K562 (cell line): ENCODE results near the gene AAK1. TPM values are rescaled to one million over a fixed set of nuclear protein-coding genes. Genes with fewer than 3 reads are reported as not detected.

Experiments used
- ATAC-seq: fragments of 200-7000 bp; cut with Tn5 transposase; 3 replicates; pipeline ENCODE4 v1.9.1; 2020; ENCODE audit warnings: moderate library complexity
- BruUV-seq: library from RNA; stranded (reverse); fragments of 400-500 nt; replicated peaks from 2 replicates; lab custom pipeline; 2021; lab: Mats Ljungman, UMichigan
- CTCF ChIA-PET: fragments of 300-600 bp; formaldehyde crosslinking; extraction: SDS; loops from one replicate; lab custom pipeline; 2021; ENCODE audit warnings: low intra/inter-chr PET ratio; lab: Yijun Ruan, JAX
- POLR2A ChIA-PET: fragments of 300-600, 350-650 bp; sonication (Branson Sonifier 250); formaldehyde crosslinking; extraction: SDS; loops from one replicate; lab custom pipeline; 2021; ENCODE audit warnings: antibody characterized with exemption, inconsistent platforms; lab: Yijun Ruan, JAX
- DNase-seq, 4 experiments: peaks; one replicate each; pipeline versions ENCODE4 v3.0.0 to v3.0.0-alpha.2; 2011 to 2018; ENCODE audit warnings: low spot score in 3 of 4, mixed read lengths in 3 of 4; ENCODE audit errors: extremely low read depth in 1 of 4
- FAIRE-seq: peaks from 2 replicates; lab custom pipeline; 2011; peaks lifted over from hg19 to GRCh38; lab: Jason Lieb, UNC
- H2AFZ ChIP-seq: 2 replicates; pipeline ENCODE4 v1.6.0; 2011; ENCODE audit warnings: low read depth, low read length, control low read depth, inconsistent platforms
- H3K27ac ChIP-seq: fragments of 200-600 bp; 3 replicates; pipeline ENCODE4 v1.8.0; 2011; ENCODE audit warnings: low read depth, mild to moderate bottlenecking, control low read depth, inconsistent platforms, low read length, moderate library complexity, mixed read lengths; ENCODE audit errors: extremely low read depth
- H3K27me3 ChIP-seq, 2 experiments: fragments of 300-600 bp in 1 of 2; 2 replicates in 1 of 2; 3 replicates in 1 of 2; pipeline versions ENCODE4 v1.6.0 to v1.8.0; 2011; ENCODE audit warnings: inconsistent platforms in 2 of 2, low read length in 2 of 2, mild to moderate bottlenecking in 1 of 2, mixed read lengths in 1 of 2, moderate library complexity in 1 of 2; ENCODE audit not compliant: control insufficient read depth in 2 of 2, insufficient read depth in 2 of 2
- H3K36me3 ChIP-seq: fragments of 300-600 bp; 3 replicates; pipeline ENCODE4 v1.8.0; 2011; ENCODE audit warnings: mild to moderate bottlenecking, low read length, inconsistent platforms; ENCODE audit not compliant: control insufficient read depth, insufficient read depth
- H3K4me1 ChIP-seq, 2 experiments: fragments of 200-600 bp in 1 of 2; replicated peaks in 1 of 2; 2 replicates in 1 of 2; 3 replicates in 1 of 2; pipeline versions ENCODE4 v1.5.1 to v1.8.0; 2011; ENCODE audit warnings: inconsistent platforms in 2 of 2, low read length in 2 of 2, mild to moderate bottlenecking in 1 of 2, mixed read lengths in 1 of 2, moderate library complexity in 1 of 2; ENCODE audit not compliant: control insufficient read depth in 2 of 2, insufficient read depth in 2 of 2
- H3K4me2 ChIP-seq: 2 replicates; pipeline ENCODE4 v1.6.1; 2011; ENCODE audit warnings: low read length, control low read depth, inconsistent platforms, mixed read lengths; ENCODE audit not compliant: insufficient read depth
- H3K4me3 ChIP-seq: fragments of 200-600 bp; sonication (generic), shearing (Covaris generic); 2 replicates; pipeline ENCODE4 v1.5.1; 2016; ENCODE audit warnings: control low read depth, inconsistent platforms
- H3K79me2 ChIP-seq: fragments of 200-600 bp; 3 replicates; pipeline ENCODE4 v1.8.0; 2011; ENCODE audit warnings: low read length, inconsistent platforms; ENCODE audit not compliant: control insufficient read depth, insufficient read depth
- H3K9ac ChIP-seq, 2 experiments: 2 replicates each; pipeline versions ENCODE4 v1.6.0 to v1.6.1; 2011; ENCODE audit warnings: low read depth in 2 of 2, low read length in 2 of 2, control low read depth in 1 of 2, inconsistent platforms in 1 of 2, mild to moderate bottlenecking in 1 of 2, mixed read lengths in 1 of 2; ENCODE audit not compliant: insufficient read depth in 1 of 2
- H3K9me1 ChIP-seq: one replicate; pipeline ENCODE4 v1.6.0; 2011; ENCODE audit warnings: inconsistent platforms, mild to moderate bottlenecking, low read length, moderate library complexity; ENCODE audit not compliant: control insufficient read depth, insufficient read depth
- H3K9me3 ChIP-seq: replicated peaks from 2 replicates; pipeline ENCODE4 v1.5.1; 2011; ENCODE audit warnings: low read depth, low read length, inconsistent platforms; ENCODE audit not compliant: control insufficient read depth, insufficient read depth
- H4K20me1 ChIP-seq: replicated peaks from 2 replicates; pipeline ENCODE4 v1.6.1; 2011; ENCODE audit warnings: low read length, inconsistent platforms, mixed read lengths; ENCODE audit not compliant: control insufficient read depth, insufficient read depth
- BRF1 ChIP-seq: IDR thresholded peaks from 3 replicates; pipeline ENCODE4 v1.6.1; 2011; ENCODE audit warnings: borderline replicate concordance, mild to moderate bottlenecking; ENCODE audit not compliant: insufficient read length; ENCODE audit errors: extremely low read depth
- EGR1 ChIP-seq: fragments of 450-650 bp; conservative IDR thresholded peaks from 2 replicates; pipeline ENCODE4 v1.6.1; 2017; ENCODE audit warnings: mild to moderate bottlenecking
- RBFOX2 ChIP-seq: fragments of 200-400 bp; formaldehyde crosslinking; IDR thresholded peaks from 2 replicates; pipeline ENCODE4 v1.6.1; 2017; ENCODE audit warnings: low read depth, mild to moderate bottlenecking, low read length, moderate library complexity
- RBM15 ChIP-seq: fragments of 200-400 bp; formaldehyde crosslinking; IDR thresholded peaks from 2 replicates; pipeline ENCODE4 v1.6.1; 2018; ENCODE audit warnings: mild to moderate bottlenecking, low read length, moderate library complexity; ENCODE audit not compliant: insufficient read depth
- THRB ChIP-seq: fragments of 450-650 bp; formaldehyde crosslinking; conservative IDR thresholded peaks from 2 replicates; pipeline ENCODE4 v1.4.0; 2022; ENCODE audit warnings: mild to moderate bottlenecking, missing genetic modification characterization
- ZNF133 ChIP-seq: fragments of 250-450 bp; sonication (Bioruptor Pico); IDR thresholded peaks from 2 replicates; pipeline ENCODE4 v1.4.0; 2020; ENCODE audit warnings: mild to moderate bottlenecking
- ZNF518B ChIP-seq: fragments of 250-450 bp; sonication (Bioruptor Pico); IDR thresholded peaks from 2 replicates; pipeline ENCODE4 v1.5.0; 2021; ENCODE audit warnings: mild to moderate bottlenecking, moderate library complexity
- WGBS: fragments of 100-300 bp; shearing (Covaris generic); methylation state at CpG from one replicate; pipeline ENCODE4 v1.1.6; 2016; ENCODE audit warnings: low coverage, mixed read lengths; ENCODE audit not compliant: insufficient coverage; ENCODE audit errors: missing lambda C conversion rate; 5-methylcytosine and 5-hydroxymethylcytosine counted together
- in situ Hi-C: fragments of 300-500 bp; cut with MboI; formaldehyde crosslinking; loops from 4 replicates; pipeline ENCODE4 v1.15.0; 2018; ENCODE audit warnings: inconsistent platforms, mixed read lengths
- intact Hi-C: fragments of 100-400 bp; cut with micrococcal nuclease; formaldehyde crosslinking; loops from 2 replicates; pipeline ENCODE4 v1.14.2; 2022
- polyA plus RNA-seq, 8 experiments: library from polyadenylated mRNA; depleted of rRNA in 4 of 8; stranded (reverse) in 5 of 8; unstranded in 3 of 8; fragments of >200 nt; fragmentation: Nextera tagmentation in 2 of 8; fragmentation: Illumina TruSeq in 1 of 8; extraction: Ambion mirVana in 2 of 8; extraction: Trizol in 1 of 8; gene quantifications; 2 replicates each; pipeline versions ENCODE4 v1.2.1 to v1.2.3, GENCODE V29; 2011 to 2014; ENCODE audit warnings: inconsistent platforms in 1 of 8, missing spikeins in 1 of 8
- total RNA-seq, 7 experiments: library from RNA; depleted of rRNA in 6 of 7; stranded (reverse); fragments of >200 nt in 6 of 7; fragmentation: Illumina TruSeq in 2 of 7; extraction: Trizol in 2 of 7; gene quantifications; 2 replicates each; pipeline versions ENCODE4 v1.2.1 to v1.2.3, GENCODE V29; 2011 to 2021; ENCODE audit warnings: low replicate concordance in 1 of 7
- TF ChIP-seq, protein P1 (sequence below): fragments of 250-450 bp; sonication (Bioruptor Pico); IDR thresholded peaks from 2 replicates; pipeline ENCODE4 v1.8.0; 2022; ENCODE audit warnings: moderate library complexity, mild to moderate bottlenecking, inconsistent platforms
- TF ChIP-seq, protein P2 (sequence below): fragments of 250-450 bp; sonication (Bioruptor Pico); IDR thresholded peaks from 2 replicates; pipeline ENCODE4 v1.8.0; 2022; ENCODE audit warnings: inconsistent platforms, mild to moderate bottlenecking, moderate library complexity, borderline replicate concordance
- TF ChIP-seq, protein P3 (sequence below): sonication (generic); formaldehyde crosslinking; IDR thresholded peaks from 2 replicates; pipeline ENCODE4 v1.8.1; 2023; ENCODE audit warnings: missing genetic modification reagents, mild to moderate bottlenecking, borderline replicate concordance

Gene AAK1
- total and polyA plus RNA-seq, 9 of the 15 experiments (the other 6 are each of a cell fraction or from before 2014, with no cell fraction given), result 0.89 to 17.1 (median 6.0) TPM

GRCh38 chr2:69525261-69525660 is 118.3 kb downstream of the AAK1 start:
- ChIA-PET POLR2A (interaction anchor here (1.0 to 1.3 kb wide), 2 partner anchors 10 to 15 kb away, joined by 3 read pairs; no protein-coding TSS in a partner anchor), CTCF (no interaction called here)
- in situ Hi-C loops, result no loop called here
- H3K4me2 ChIP-seq, result no peak overlapping the region
- BruUV-seq, result no TSS peak
- H3K9me3 ChIP-seq, result no peaks in the 10 kb centered on the region
- ATAC-seq, result no peak
- H3K4me3 ChIP-seq, result no peak overlapping the region
- H3K27me3 ChIP-seq, result no peaks in the 10 kb centered on the region
- H3K79me2 ChIP-seq, result no peaks in the 10 kb centered on the region
- H3K36me3 ChIP-seq, result peaks cover 7% of the 10 kb centered on the region; the same call in 1 of the 3 replicates
- 21% methylated on average over 3 of the region's 3 CpGs for WGBS
- intact Hi-C loops, result no loop called here
- H3K9ac ChIP-seq, result no peak overlapping the region
- DNase-seq, result no peak
- H3K9me1 ChIP-seq, result no peaks in the 10 kb centered on the region
- H3K27ac ChIP-seq, result no peak overlapping the region
- no peaks in the 10 kb centered on the region for H4K20me1 ChIP-seq
- H2AFZ ChIP-seq, result no peak overlapping the region
- H3K4me1 ChIP-seq, result no peaks in the 10 kb centered on the region
- no peak for FAIRE-seq
- TF ChIP-seq EGR1 (no peak), RBFOX2 (no peak), RBM15 (no peak), BRF1 (no peak), ZNF518B (CRISPR knock-in tag) (no peak), THRB (CRISPR knock-in tag) (no peak), ZNF133 (CRISPR knock-in tag) (no peak)
- TF ChIP-seq, protein P1, sequence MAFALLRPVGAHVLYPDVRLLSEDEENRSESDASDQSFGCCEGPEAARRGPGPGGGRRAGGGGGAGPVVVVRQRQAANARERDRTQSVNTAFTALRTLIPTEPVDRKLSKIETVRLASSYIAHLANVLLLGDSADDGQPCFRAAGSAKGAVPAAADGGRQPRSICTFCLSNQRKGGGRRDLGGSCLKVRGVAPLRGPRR (CRISPR knock-in tag), result no peak
- TF ChIP-seq, protein P2, sequence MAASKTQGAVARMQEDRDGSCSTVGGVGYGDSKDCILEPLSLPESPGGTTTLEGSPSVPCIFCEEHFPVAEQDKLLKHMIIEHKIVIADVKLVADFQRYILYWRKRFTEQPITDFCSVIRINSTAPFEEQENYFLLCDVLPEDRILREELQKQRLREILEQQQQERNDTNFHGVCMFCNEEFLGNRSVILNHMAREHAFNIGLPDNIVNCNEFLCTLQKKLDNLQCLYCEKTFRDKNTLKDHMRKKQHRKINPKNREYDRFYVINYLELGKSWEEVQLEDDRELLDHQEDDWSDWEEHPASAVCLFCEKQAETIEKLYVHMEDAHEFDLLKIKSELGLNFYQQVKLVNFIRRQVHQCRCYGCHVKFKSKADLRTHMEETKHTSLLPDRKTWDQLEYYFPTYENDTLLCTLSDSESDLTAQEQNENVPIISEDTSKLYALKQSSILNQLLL (CRISPR knock-in tag), result no peak
- TF ChIP-seq, protein P3, sequence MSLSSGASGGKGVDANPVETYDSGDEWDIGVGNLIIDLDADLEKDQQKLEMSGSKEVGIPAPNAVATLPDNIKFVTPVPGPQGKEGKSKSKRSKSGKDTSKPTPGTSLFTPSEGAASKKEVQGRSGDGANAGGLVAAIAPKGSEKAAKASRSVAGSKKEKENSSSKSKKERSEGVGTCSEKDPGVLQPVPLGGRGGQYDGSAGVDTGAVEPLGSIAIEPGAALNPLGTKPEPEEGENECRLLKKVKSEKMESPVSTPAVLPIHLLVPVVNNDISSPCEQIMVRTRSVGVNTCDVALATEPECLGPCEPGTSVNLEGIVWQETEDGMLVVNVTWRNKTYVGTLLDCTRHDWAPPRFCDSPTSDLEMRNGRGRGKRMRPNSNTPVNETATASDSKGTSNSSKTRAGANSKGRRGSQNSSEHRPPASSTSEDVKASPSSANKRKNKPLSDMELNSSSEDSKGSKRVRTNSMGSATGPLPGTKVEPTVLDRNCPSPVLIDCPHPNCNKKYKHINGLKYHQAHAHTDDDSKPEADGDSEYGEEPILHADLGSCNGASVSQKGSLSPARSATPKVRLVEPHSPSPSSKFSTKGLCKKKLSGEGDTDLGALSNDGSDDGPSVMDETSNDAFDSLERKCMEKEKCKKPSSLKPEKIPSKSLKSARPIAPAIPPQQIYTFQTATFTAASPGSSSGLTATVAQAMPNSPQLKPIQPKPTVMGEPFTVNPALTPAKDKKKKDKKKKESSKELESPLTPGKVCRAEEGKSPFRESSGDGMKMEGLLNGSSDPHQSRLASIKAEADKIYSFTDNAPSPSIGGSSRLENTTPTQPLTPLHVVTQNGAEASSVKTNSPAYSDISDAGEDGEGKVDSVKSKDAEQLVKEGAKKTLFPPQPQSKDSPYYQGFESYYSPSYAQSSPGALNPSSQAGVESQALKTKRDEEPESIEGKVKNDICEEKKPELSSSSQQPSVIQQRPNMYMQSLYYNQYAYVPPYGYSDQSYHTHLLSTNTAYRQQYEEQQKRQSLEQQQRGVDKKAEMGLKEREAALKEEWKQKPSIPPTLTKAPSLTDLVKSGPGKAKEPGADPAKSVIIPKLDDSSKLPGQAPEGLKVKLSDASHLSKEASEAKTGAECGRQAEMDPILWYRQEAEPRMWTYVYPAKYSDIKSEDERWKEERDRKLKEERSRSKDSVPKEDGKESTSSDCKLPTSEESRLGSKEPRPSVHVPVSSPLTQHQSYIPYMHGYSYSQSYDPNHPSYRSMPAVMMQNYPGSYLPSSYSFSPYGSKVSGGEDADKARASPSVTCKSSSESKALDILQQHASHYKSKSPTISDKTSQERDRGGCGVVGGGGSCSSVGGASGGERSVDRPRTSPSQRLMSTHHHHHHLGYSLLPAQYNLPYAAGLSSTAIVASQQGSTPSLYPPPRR (CRISPR knock-in tag), result no peak
